NCI-H2107 (cell line): ENCODE data around the gene RAD23A.

Experiments used
- DNase-seq: peaks from one replicate; lab custom pipeline; 2025; lab: John Stamatoyannopoulos, UW

Gene RAD23A

DNA sequence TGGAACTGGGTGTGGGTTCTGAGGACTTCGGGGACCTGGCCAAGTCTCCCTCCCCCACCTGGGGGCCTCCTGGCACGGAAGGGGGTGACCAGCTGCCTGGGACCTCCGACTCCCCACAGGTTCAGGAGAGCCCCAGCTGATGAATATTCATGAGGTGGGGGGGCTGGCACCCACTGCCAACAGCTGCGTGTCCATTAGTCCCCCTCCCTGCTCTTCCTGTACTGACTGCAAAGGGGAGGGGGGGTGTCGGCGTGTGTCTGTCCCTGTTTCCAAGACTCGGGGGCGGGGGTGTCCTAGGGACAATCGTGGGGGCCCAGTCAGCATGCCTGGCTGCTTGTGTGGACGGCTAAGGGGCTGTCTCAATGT lies 39.0 kb downstream of the RAD23A start:
- DNase-seq: no peak

DNA sequence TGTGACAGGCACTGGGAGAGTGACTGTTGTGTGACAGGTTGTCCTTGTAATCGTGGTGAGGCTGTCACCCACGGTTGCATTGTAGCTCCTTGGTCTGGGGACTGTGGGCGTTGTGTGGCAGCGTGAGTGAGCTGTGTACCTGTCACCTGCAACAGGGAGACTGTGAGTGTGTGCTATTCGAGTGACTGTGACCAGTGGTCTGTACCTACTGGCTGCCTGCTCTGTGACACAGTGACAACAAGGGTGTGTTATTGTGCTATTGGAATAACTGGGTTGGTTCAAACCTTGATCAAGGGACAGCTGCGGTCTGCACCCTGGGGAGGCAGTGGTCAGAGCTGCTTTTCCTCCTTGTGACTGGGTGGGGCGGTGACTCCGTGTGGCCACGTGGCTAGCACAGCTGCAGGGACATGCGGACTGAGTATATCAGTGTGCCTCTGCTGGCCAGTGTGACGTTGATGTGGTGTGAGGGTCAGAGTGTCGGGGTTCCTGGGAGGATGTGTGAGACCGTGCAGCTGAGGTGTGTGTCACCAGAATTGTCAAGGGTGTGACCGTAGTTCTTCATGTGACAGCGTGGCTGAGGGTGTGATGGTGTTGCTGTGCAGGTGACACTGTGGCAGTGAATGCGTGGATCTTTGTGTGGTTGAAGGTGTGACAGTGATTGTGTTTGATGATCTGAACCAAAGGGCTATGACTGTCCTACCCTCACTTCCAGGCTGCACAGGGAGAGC lies 39.6 kb downstream of the RAD23A start:
- DNase-seq: no peak

DNA sequence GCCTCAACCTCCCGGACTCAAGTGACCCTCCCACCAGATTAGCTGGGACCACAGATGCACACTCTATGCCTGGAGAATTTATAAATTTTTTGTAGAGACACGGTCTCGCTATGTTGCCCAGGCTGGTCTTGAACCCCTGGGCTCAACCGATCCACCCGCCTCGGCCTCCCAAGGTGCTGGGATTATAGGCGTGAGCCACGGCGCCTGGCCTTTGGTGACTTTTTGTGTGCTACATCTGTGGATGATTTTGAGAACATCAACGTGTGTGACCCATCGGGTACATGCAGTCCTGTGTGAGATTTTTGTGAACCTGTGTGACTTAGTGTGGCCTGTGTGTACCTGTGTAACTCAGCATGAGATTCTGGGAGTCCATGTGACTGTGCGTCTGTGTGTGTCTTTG lies 41.1 kb downstream of the RAD23A start:
- no peak for DNase-seq

GRCh38 chr19:12987190-12987589 lies 41.5 kb downstream of the RAD23A start:
- no peak for DNase-seq

DNA sequence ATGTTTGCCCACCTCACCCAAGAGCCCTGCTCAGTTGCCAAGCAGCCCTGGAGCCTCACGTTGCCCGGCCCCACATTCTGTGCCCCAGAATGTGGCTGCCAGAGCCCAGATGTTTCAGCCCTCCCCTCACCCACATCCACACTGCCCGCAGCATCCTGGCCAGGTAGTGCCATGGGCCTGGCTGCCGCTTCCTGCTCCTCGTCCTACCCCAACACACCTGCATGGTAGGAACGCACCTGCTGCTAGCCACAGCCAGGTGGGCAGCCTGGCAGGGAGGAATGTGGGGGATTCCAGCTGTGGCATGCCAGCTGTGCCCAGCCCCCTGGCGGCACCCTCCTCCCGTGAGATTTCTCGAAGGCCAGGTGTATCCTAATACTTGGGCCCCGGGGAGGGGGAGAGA lies 42.1 kb downstream of the RAD23A start:
- no peak for DNase-seq

DNA sequence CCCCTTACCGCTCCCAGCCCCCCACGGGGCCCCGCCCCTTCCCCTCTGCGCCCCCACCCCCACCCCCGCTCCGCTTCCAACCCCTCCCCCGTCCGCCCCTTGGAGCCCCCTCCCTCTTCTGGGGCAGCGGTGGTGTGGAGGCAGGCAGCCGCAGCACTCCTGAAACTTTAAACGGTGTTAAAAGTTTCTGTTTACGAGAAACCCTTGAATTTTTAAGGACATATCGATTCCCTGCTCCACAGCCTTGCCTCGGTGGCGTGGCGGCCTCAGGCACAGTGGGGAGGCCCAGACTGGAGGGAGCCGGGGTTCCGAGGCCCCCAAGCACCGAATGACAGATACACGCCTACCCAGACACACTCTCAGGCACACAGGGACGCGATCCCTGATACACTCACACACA lies 44.8 kb downstream of the RAD23A start:
- DNase-seq: no peak

GRCh38 chr19:12990853-12991252 lies 45.2 kb downstream of the RAD23A start:
- DNase-seq: no peak

- DNase-seq: no peak
These were observed 45.6 kb downstream of the RAD23A start for GRCh38 chr19:12991296-12991695.

GRCh38 chr19:12992729-12993128 lies 47.1 kb downstream of the RAD23A start:
- no peak for DNase-seq

- no peak for DNase-seq
These were observed 47.9 kb downstream of the RAD23A start for GRCh38 chr19:12993562-12993961.

GRCh38 chr19:12994701-12995595 lies 49.3 kb downstream of the RAD23A start, which contains the start of gene NFIX:
Gene NFIX (plus strand): TSS chr19:12995475. CDS start chr19:12995838, 363 bp downstream.
- DNase-seq: no peak

GRCh38 chr19:12995596-12996405 lies 50.1 kb downstream of the RAD23A start:
- DNase-seq: no peak

DNA sequence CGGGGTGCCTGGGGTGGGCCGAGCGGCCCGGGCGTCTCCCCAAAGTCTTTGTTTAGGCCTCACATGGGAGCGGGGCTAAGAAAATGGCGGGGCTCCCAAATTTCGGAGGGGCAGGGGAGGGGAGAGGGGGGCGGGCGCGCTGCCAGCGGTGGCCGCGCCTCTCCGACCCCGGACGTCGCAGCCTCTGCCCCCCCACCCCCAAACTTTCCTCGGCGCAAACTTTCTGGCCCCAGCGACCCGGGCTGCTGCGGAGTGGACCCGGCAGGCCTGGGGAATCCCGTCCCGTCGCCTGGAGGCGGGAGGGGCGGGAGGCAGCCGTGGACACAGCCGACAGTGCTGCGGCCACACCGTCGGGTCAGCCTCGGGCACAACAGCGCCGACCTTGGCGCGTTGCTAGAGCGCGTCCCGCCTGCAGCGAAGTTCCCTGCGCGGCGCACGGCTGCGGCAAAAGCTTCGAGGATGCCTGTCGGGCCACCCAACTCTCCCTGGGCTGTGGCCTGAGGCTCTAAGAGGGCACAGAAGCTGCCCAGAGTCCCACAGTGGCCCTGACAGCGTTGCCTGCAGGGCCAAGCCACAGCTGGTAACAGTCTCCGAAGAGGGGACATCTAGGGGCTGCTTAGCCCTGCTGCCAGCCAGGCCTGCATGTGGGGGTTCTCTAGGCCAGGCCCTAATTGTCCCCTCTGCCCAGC lies 50.9 kb downstream of the RAD23A start:
- no peak for DNase-seq

DNA sequence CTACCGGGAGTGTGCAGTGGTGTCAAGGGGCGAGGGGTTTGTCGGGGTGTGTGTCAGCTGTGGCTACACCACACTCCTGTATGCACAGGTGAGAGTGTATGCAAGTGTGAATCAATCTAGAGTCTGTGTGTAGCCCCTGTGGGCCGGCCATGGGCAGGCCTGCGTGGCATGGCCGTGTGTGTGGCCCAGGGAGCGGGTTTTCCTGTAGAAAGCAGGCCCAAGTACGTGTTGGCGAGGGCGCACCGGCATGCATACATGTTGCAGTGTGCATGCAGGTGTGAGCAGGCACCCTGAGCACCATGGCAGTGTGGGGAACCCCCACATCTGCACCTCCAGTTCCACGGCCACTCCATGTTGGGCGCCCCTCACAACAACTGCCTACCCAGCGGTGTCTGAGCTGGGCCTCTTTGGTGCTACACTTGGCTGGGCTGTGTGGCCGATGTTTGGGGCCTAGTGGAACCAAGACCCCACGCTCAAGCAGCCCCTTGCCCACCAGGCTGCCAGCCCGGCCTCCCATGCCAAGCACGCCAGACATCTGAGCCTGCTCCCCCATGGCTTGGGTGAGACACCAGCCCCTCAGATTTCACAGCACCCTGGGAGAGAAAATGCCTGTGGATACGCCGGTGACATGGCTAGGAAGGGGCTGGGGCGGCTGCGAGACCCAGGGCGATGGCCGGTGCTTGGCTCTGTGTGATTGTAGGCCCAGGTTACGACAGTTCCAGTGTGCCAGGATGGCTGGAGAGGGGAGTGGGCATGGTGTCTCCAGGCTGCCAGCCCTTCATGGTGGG lies 51.7 kb downstream of the RAD23A start:
- no peak for DNase-seq

DNA sequence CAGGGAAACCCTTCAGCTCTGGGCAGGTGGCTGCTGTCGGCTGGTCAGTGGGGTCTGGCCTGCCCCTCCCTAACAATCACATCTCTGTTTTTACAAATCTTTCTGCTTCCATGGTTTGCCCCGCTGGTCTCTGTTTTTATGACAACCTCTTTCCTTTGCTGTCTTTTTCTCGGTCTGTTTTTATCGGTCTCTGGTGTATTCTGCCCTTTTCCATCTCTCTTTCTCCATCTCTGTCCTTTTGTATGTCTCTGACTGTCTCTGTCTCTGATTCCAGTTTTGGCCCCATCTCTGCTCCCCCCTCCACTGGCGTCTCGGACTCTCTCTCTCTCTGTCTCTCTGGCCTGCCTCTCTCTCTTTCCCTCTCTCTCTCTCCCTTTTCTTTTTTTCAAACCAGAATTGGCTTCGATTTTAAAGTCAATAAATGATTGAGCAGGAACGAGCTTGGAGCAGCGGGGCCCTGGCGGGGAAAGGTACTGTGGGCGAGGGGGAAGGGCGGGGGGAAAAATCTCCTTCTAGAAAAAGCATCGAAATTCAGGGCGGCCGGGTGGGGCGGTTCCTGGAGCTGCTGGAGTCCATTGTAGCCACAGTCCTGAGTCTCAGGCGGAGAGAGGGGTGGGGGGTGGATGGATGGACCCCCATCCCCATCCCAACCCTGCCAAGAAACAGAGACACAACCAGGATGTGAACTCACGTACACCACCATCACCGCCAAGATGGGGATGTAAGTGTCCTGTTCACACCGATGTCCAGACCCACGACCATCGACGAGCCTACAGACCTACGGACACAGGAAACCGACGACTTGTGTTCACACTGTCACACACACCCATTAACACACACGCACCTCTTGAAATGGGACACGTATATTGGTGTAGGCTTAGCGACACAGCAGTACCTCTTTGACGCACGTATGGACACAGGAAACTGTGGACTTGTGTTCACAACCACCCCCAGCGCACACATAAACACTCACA lies 52.6 kb downstream of the RAD23A start:
- DNase-seq: no peak

DNA sequence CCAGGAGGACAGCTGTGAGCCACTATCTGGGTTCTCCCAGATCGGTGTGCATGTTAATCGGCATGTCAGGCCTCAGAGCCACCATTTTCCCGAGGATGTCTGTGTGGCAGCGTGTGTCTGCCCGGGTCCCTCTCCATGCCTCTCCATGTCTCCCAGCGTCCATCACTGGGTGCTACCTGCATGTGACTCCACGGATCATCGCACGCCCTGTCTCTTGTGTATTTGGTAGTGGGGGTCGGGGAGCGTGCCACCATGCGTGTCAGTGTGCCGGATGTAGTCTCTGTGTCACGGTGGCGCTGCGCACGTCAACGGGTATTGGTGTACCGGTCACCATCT lies 55.5 kb downstream of the RAD23A start:
- no peak for DNase-seq

GRCh38 chr19:13001502-13002165 lies 56.0 kb downstream of the RAD23A start:
- DNase-seq: no peak

- DNase-seq: no peak
These were observed 56.7 kb downstream of the RAD23A start for GRCh38 chr19:13002166-13002898.

DNA sequence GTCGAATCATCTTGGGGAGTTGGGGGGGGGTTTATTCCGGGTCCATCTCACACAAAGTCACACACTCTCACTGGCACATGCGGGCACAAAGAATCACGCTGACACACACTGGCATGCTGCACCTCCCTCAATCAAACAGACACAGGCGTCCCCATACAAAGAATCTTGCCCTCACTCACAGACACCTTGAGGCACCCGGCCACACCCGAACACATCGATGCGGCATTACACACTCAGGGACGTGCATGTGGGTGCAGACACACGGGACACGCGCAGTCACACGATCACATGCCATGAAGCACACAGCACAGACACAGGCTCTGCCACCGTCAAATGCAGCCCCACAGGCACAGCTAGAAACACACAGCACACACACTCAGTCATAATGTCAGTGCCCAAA lies 57.4 kb downstream of the RAD23A start:
- no peak for DNase-seq
